Measurements from ENCODE around the gene KLHDC1. TPM values are rescaled to one million over a fixed set of nuclear protein-coding genes. Genes with fewer than 3 reads are reported as not detected.

KLHDC1 gene
- total RNA-seq, 1 donor from 2014 or later, result 0.99 TPM

- Mint-ChIP-seq H3K4me3 (no peak overlapping the region), H3K4me1 (no peaks in the 10 kb centered on the region), H3K27ac (no peak overlapping the region), H3K36me3 (peaks cover 2% of the 10 kb centered on the region), H3K9me3 (no peaks in the 10 kb centered on the region), H3K27me3 (ENCODE audit: insufficient read depth, low read depth) (no peaks in the 10 kb centered on the region)
- peaks cover 5% of the 10 kb centered on the region for H3K36me3 ChIP-seq
- H3K9ac ChIP-seq, result no peak overlapping the region
- no peak overlapping the region for H3K4me2 ChIP-seq
- H3K27ac ChIP-seq, result no peak overlapping the region
- no peak overlapping the region for H3K4me3 ChIP-seq
- no peaks in the 10 kb centered on the region for H4K20me1 ChIP-seq (ENCODE audit: low read depth)
- no peaks in the 10 kb centered on the region for H3K4me1 ChIP-seq
- no peaks in the 10 kb centered on the region for H3K27me3 ChIP-seq
- no peak overlapping the region for H2AFZ ChIP-seq (replicated peaks)
- no peaks in the 10 kb centered on the region for H3F3A ChIP-seq (ENCODE audit: low read depth)
- no peaks in the 10 kb centered on the region for H3K9me3 ChIP-seq (ENCODE audit: low read depth)
- H3K79me2 ChIP-seq (ENCODE audit: low read depth), result no peaks in the 10 kb centered on the region
- DNase-seq (ENCODE audit: low spot score), result no peak
- TF ChIP-seq EZH2phosphoT487 (IDR thresholded peaks at IDR 0.05), result no peak
Measured at GRCh38 chr14:49659526-49660455, 33.1 kb upstream of the KLHDC1 start.

GRCh38 chr14:49670475-49670874 is 22.4 kb upstream of the KLHDC1 start:
- no peak overlapping the region for H3K4me3 ChIP-seq
- H2AFZ ChIP-seq (replicated peaks), result no peak overlapping the region
- no peak overlapping the region for H3K9ac ChIP-seq
- no peaks in the 10 kb centered on the region for H3K9me3 Mint-ChIP-seq
- no peak overlapping the region for H3K27ac Mint-ChIP-seq
- no peaks in the 10 kb centered on the region for H3K27me3 Mint-ChIP-seq (ENCODE audit: insufficient read depth, low read depth)
- H3K36me3 ChIP-seq, result peaks cover 6% of the 10 kb centered on the region
- H3K4me1 Mint-ChIP-seq, result no peaks in the 10 kb centered on the region
- H3K4me1 ChIP-seq, result no peaks in the 10 kb centered on the region
- no peaks in the 10 kb centered on the region for H3K79me2 ChIP-seq (ENCODE audit: low read depth)
- DNase-seq (ENCODE audit: low spot score), result no peak
- H3K36me3 Mint-ChIP-seq, result peaks cover 23% of the 10 kb centered on the region
- no peaks in the 10 kb centered on the region for H3K9me3 ChIP-seq (ENCODE audit: low read depth)
- H3K27ac ChIP-seq, result no peak overlapping the region
- no peaks in the 10 kb centered on the region for H3K27me3 ChIP-seq
- no peak for TF ChIP-seq EZH2 (IDR thresholded peaks at IDR 0.05)
- TF ChIP-seq CTCF (IDR thresholded peaks at IDR 0.05), result no peak
- TF ChIP-seq EZH2phosphoT487 (IDR thresholded peaks at IDR 0.05), result no peak
- H3K4me2 ChIP-seq, result no peak overlapping the region
- no peak overlapping the region for H3K4me3 Mint-ChIP-seq
- H3F3A ChIP-seq (ENCODE audit: low read depth), result no peaks in the 10 kb centered on the region
- H4K20me1 ChIP-seq (ENCODE audit: low read depth), result no peaks in the 10 kb centered on the region

- no peaks in the 10 kb centered on the region for H3K4me1 Mint-ChIP-seq
- H3K36me3 Mint-ChIP-seq, result peaks cover 25% of the 10 kb centered on the region
Measured at GRCh38 chr14:49673586-49673985, 19.3 kb upstream of the KLHDC1 start.

More at GRCh38 chr14:49673586-49673985, 19.3 kb upstream of the KLHDC1 start:
- Histone ChIP-seq H3K27me3 (no peaks in the 10 kb centered on the region), H3K36me3 (peaks cover 6% of the 10 kb centered on the region), H3K79me2 (ENCODE audit: low read depth) (no peaks in the 10 kb centered on the region), H3K4me2 (no peak overlapping the region), H4K20me1 (ENCODE audit: low read depth) (no peaks in the 10 kb centered on the region), H3K9ac (no peak overlapping the region), H3K27ac (no peak overlapping the region), H3K4me3 (no peak overlapping the region), H3F3A (ENCODE audit: low read depth) (no peaks in the 10 kb centered on the region), H3K4me1 (no peaks in the 10 kb centered on the region), H2AFZ (replicated peaks) (no peak overlapping the region), H3K9me3 (ENCODE audit: low read depth) (no peaks in the 10 kb centered on the region)
- Mint-ChIP-seq H3K27me3 (ENCODE audit: insufficient read depth, low read depth) (no peaks in the 10 kb centered on the region), H3K4me3 (no peak overlapping the region), H3K9me3 (no peaks in the 10 kb centered on the region), H3K27ac (no peak overlapping the region)
- TF ChIP-seq EZH2phosphoT487 (IDR thresholded peaks at IDR 0.05), result no peak
- no peak for TF ChIP-seq EZH2 (IDR thresholded peaks at IDR 0.05)
- no peak for TF ChIP-seq CTCF (IDR thresholded peaks at IDR 0.05)
- no peak for DNase-seq (ENCODE audit: low spot score)
